Tibial nerve (tissue), 4 donors: Measurements from ENCODE around the gene KRTAP24-1.

ENCODE experiments used
- CTCF ChIP-seq, 5 experiments: fragments of 200-600 bp in 3 of 5; fragments of 450-650 bp in 2 of 5; sonication (generic) in 3 of 5; IDR thresholded peaks; one replicate each; pipeline ENCODE4 v1.5.1; 2016 to 2019; ENCODE audit warnings: antibody characterized with exemption in 5 of 5, mild to moderate bottlenecking in 3 of 5, moderate library complexity in 2 of 5
- EP300 ChIP-seq, 2 donors: sonication (generic); formaldehyde crosslinking; IDR thresholded peaks; one replicate each; pipeline ENCODE4 v1.6.1; 2017; ENCODE audit warnings: antibody characterized with exemption in 2 of 2, mild to moderate bottlenecking in 1 of 2
- POLR2A ChIP-seq, 2 donors: fragments of 450-650 bp; IDR thresholded peaks; one replicate each; pipeline ENCODE4 v1.6.1; 2017; ENCODE audit warnings: antibody characterized with exemption in 2 of 2, mild to moderate bottlenecking in 2 of 2, moderate library complexity in 2 of 2

GRCh38 chr21:30271156-30271555, 11.6 kb downstream of the KRTAP24-1 start:
- no peak for TF ChIP-seq EP300 (IDR thresholded peaks at IDR 0.05)
- no peak for TF ChIP-seq CTCF (IDR thresholded peaks at IDR 0.05)
- TF ChIP-seq POLR2A (IDR thresholded peaks at IDR 0.05): no peak
